Esophagus squamous epithelium (tissue), 4 donors: ENCODE results near the gene CORO1C.

Experiments
- POLR2A ChIP-seq, 4 donors: fragments of 450-650 bp; IDR thresholded peaks; one replicate each; pipeline ENCODE4 v1.6.1; 2017; ENCODE audit warnings: antibody characterized with exemption in 4 of 4, mild to moderate bottlenecking in 4 of 4, moderate library complexity in 3 of 4
- TF ChIP-seq, protein P1 (sequence below), 6 experiments: fragments of 450-650 bp in 4 of 6; fragments of 200-600 bp in 2 of 6; sonication (generic) in 2 of 6; IDR thresholded peaks; one replicate each; pipeline ENCODE4 v1.5.1; 2016 to 2019; ENCODE audit warnings: antibody characterized with exemption in 6 of 6, mild to moderate bottlenecking in 4 of 6, moderate library complexity in 4 of 6

DNA sequence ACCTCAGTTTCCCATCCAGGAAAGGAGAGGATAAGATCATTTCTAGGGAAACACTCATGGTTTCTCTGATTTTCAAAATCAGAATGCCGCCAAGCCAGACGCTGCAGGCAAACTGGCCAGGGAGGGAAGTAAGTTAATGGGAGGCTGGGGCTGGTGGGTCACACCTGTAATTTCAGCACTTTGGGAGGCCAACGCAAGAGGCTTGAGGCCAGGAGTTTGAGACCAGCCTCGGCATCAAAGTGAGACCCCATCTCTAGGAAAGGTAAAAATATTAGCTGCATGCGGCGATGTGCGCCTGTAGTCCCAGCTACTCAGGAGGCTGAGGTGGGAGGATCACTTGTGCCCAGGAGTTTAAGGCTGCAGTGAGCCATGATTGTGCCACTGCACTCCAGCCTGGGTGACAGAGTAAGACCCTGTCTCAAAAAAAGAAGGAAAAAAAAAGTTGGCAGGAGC is 98.2 kb downstream of the CORO1C start:
- TF ChIP-seq, protein P1, sequence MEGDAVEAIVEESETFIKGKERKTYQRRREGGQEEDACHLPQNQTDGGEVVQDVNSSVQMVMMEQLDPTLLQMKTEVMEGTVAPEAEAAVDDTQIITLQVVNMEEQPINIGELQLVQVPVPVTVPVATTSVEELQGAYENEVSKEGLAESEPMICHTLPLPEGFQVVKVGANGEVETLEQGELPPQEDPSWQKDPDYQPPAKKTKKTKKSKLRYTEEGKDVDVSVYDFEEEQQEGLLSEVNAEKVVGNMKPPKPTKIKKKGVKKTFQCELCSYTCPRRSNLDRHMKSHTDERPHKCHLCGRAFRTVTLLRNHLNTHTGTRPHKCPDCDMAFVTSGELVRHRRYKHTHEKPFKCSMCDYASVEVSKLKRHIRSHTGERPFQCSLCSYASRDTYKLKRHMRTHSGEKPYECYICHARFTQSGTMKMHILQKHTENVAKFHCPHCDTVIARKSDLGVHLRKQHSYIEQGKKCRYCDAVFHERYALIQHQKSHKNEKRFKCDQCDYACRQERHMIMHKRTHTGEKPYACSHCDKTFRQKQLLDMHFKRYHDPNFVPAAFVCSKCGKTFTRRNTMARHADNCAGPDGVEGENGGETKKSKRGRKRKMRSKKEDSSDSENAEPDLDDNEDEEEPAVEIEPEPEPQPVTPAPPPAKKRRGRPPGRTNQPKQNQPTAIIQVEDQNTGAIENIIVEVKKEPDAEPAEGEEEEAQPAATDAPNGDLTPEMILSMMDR (IDR thresholded peaks at IDR 0.05): no peak
- no peak for TF ChIP-seq POLR2A (IDR thresholded peaks at IDR 0.05)
